Keratinocyte (primary cell): Measurements from ENCODE around the gene UBE2E1. TPM values are rescaled to one million over a fixed set of nuclear protein-coding genes. Genes with fewer than 3 reads are reported as not detected.

Source experiments
- DNase-seq: peaks from one replicate; pipeline ENCODE4 v3.0.0-alpha.2; 2011; ENCODE audit warnings: low read depth, missing footprints, low spot score
- FAIRE-seq: peaks from 2 replicates; lab custom pipeline; 2011; peaks lifted over from hg19 to GRCh38; lab: Jason Lieb, UNC
- H2AFZ ChIP-seq: 2 replicates; pipeline ENCODE4 v1.6.0; 2012; ENCODE audit warnings: low read length, control low read depth, inconsistent platforms; ENCODE audit not compliant: control insufficient read depth
- H3K27ac ChIP-seq: 2 replicates; pipeline ENCODE4 v1.5.1; 2011; ENCODE audit warnings: low read length; ENCODE audit not compliant: control insufficient read depth, insufficient read depth
- H3K27me3 ChIP-seq: 3 replicates; pipeline ENCODE4 v1.6.0; 2011; ENCODE audit warnings: low read length; ENCODE audit not compliant: control insufficient read depth, insufficient read depth; ENCODE audit errors: extremely low read depth
- H3K36me3 ChIP-seq, 2 experiments: 2 replicates in 1 of 2; 3 replicates in 1 of 2; pipeline ENCODE4 v1.5.1; 2011; ENCODE audit warnings: low read length in 2 of 2, mild to moderate bottlenecking in 1 of 2; ENCODE audit not compliant: control insufficient read depth in 2 of 2, insufficient read depth in 2 of 2; ENCODE audit errors: extremely low read depth in 1 of 2
- H3K4me1 ChIP-seq: 3 replicates; pipeline ENCODE4 v1.5.1; 2011; ENCODE audit warnings: low read length; ENCODE audit not compliant: control insufficient read depth, insufficient read depth; ENCODE audit errors: extremely low read depth
- H3K4me2 ChIP-seq: 3 replicates; pipeline ENCODE4 v1.6.0; 2011; ENCODE audit warnings: low read depth, low read length; ENCODE audit not compliant: control insufficient read depth, insufficient read depth; ENCODE audit errors: extremely low read depth
- H3K4me3 ChIP-seq, 3 experiments: fragments of 200-600 bp in 1 of 3; sonication (generic) in 1 of 3; 2 replicates in 2 of 3; 3 replicates in 1 of 3; pipeline ENCODE4 v1.5.1; 2011 to 2016; ENCODE audit warnings: low read length in 3 of 3, mild to moderate bottlenecking in 3 of 3, control low read depth in 2 of 3, inconsistent platforms in 1 of 3, low read depth in 1 of 3, mixed read lengths in 1 of 3, mixed run types in 1 of 3, moderate library complexity in 1 of 3; ENCODE audit not compliant: control insufficient read depth in 2 of 3, insufficient read depth in 2 of 3; ENCODE audit errors: extremely low read depth in 1 of 3
- H3K79me2 ChIP-seq: 2 replicates; pipeline ENCODE4 v1.6.0; 2012; ENCODE audit warnings: low read length; ENCODE audit not compliant: control insufficient read depth, insufficient read depth
- H3K9ac ChIP-seq: 3 replicates; pipeline ENCODE4 v1.6.0; 2011; ENCODE audit warnings: low read length; ENCODE audit not compliant: control insufficient read depth, insufficient read depth; ENCODE audit errors: extremely low read depth
- H3K9me1 ChIP-seq: 3 replicates; pipeline ENCODE4 v1.6.0; 2011; ENCODE audit warnings: low read length; ENCODE audit not compliant: control insufficient read depth, insufficient read depth; ENCODE audit errors: extremely low read depth
- H3K9me3 ChIP-seq: 2 replicates; pipeline ENCODE4 v1.5.1; 2012; ENCODE audit warnings: low read depth, low read length; ENCODE audit not compliant: control insufficient read depth
- H4K20me1 ChIP-seq: 3 replicates; pipeline ENCODE4 v1.6.0; 2011; ENCODE audit warnings: low read length; ENCODE audit not compliant: control insufficient read depth, insufficient read depth; ENCODE audit errors: extremely low read depth
- CTCF ChIP-seq, 3 experiments: IDR thresholded peaks in 1 of 3; conservative IDR thresholded peaks in 1 of 3; optimal IDR thresholded peaks in 1 of 3; 2 replicates in 2 of 3; 3 replicates in 1 of 3; pipeline versions ENCODE3 to v1.5.1; 2011; ENCODE audit warnings: low read length in 3 of 3, mild to moderate bottlenecking in 3 of 3, moderate library complexity in 2 of 3, control low read depth in 1 of 3, inconsistent platforms in 1 of 3; ENCODE audit not compliant: insufficient read depth in 2 of 3; ENCODE audit errors: extremely low read depth in 1 of 3
- EZH2 ChIP-seq: IDR thresholded peaks from one replicate; pipeline ENCODE4 v1.6.1; 2012; ENCODE audit warnings: inconsistent platforms, mild to moderate bottlenecking, low read length, moderate library complexity
- dilution Hi-C: fragments of 300-500 bp; cut with MboI; formaldehyde crosslinking; loops from one replicate; pipeline ENCODE4 v1.7.0; 2020; ENCODE audit warnings: low sequenced_read_pairs; ENCODE audit not compliant: extremely low pct_ligation_motif_present
- polyA plus RNA-seq, 5 experiments: library from polyadenylated mRNA; depleted of rRNA in 3 of 5; stranded (reverse) in 3 of 5; stranded (forward) in 1 of 5; unstranded in 1 of 5; fragments of >200 nt; gene quantifications; 1 replicate in 1 of 5; 2 replicates in 3 of 5; 3 replicates in 1 of 5; pipeline versions ENCODE4 v1.2.1 to v1.2.3, GENCODE V29; 2011 to 2012; ENCODE audit warnings: missing spikeins in 2 of 5, low read depth in 1 of 5, low replicate concordance in 1 of 5

UBE2E1 gene
- polyA plus RNA-seq, 1 donor (not counting 4 experiments of a cell fraction or from before 2014, with no cell fraction given), result 205 TPM

- H3K4me2 ChIP-seq, result no peak overlapping the region
- no peak for TF ChIP-seq CTCF (optimal IDR thresholded peaks at IDR 0.05 in 1 of 3, IDR thresholded peaks at IDR 0.05 in 1 of 3, conservative IDR thresholded peaks at IDR 0.05 in 1 of 3; ENCODE audit: extremely low read depth in 1 of 3, insufficient read depth in 2 of 3, low read length in 3 of 3)
- TF ChIP-seq EZH2, result no peak
- H3K9me1 ChIP-seq, result no peaks in the 10 kb centered on the region
- no peak overlapping the region for H3K4me3 ChIP-seq
- no peak for DNase-seq
- no peaks in the 10 kb centered on the region for H3K9me3 ChIP-seq
- dilution Hi-C loops, result no loop called here
- FAIRE-seq, result no peak
- H4K20me1 ChIP-seq, result no peaks in the 10 kb centered on the region
- peaks cover 1% of the 10 kb centered on the region for H3K4me1 ChIP-seq
- H3K9ac ChIP-seq, result no peak overlapping the region
- H3K27ac ChIP-seq, result no peak overlapping the region
- H2AFZ ChIP-seq, result no peak overlapping the region
- peaks cover 0 to 6% of the 10 kb centered on the region in 2 experiments for H3K36me3 ChIP-seq
- no peaks in the 10 kb centered on the region for H3K27me3 ChIP-seq
- H3K79me2 ChIP-seq, result peaks cover 14% of the 10 kb centered on the region
These were observed 76.7 kb downstream of the UBE2E1 start for GRCh38 chr3:23882487-23882918.

- Histone ChIP-seq H3K9ac (no peak overlapping the region), H3K4me3 (no peak overlapping the region), H4K20me1 (no peaks in the 10 kb centered on the region), H3K9me1 (no peaks in the 10 kb centered on the region), H3K79me2 (peaks cover 3% of the 10 kb centered on the region), H3K27ac (no peak overlapping the region), H3K4me1 (peaks cover 2% of the 10 kb centered on the region), H3K4me2 (no peak overlapping the region), H3K9me3 (no peaks in the 10 kb centered on the region), H3K36me3 (peaks cover 0 to 8% of the 10 kb centered on the region in 2 experiments), H3K27me3 (no peaks in the 10 kb centered on the region), H2AFZ (no peak overlapping the region)
- FAIRE-seq (no peak), DNase-seq (no peak)
- dilution Hi-C loops, result no loop called here
- TF ChIP-seq CTCF (optimal IDR thresholded peaks at IDR 0.05 in 1 of 3, IDR thresholded peaks at IDR 0.05 in 1 of 3, conservative IDR thresholded peaks at IDR 0.05 in 1 of 3; ENCODE audit: extremely low read depth in 1 of 3, insufficient read depth in 2 of 3, low read length in 3 of 3) (peak in 2 of 3 experiments; percentile 14 to 17), EZH2 (no peak)
These were observed 78.7 kb downstream of the UBE2E1 start for GRCh38 chr3:23884481-23884880.
